CD4-positive, CD25-positive, alpha-beta regulatory T cell (primary cell): Measurements from ENCODE around the gene SLC13A1. TPM values are rescaled to one million over a fixed set of nuclear protein-coding genes. Genes with fewer than 3 reads are reported as not detected.

Experiments
- ATAC-seq, 2 donors: fragments of 150-1000 bp; cut with Tn5 transposase; one replicate each; pipeline ENCODE4 v1.10.0; 2021; ENCODE audit warnings: low read depth in 2 of 2, moderate number of reproducible peaks in 2 of 2, moderate library complexity in 1 of 2
- DNase-seq, 3 donors: peaks; one replicate each; pipeline versions ENCODE4 v3.0.0 to v3.0.0-alpha.2; 2012 to 2022; ENCODE audit warnings: mixed read lengths in 1 of 3
- H3K27ac ChIP-seq: one replicate; pipeline ENCODE4 v1.7.0; 2013; ENCODE audit warnings: mild to moderate bottlenecking, low read length; ENCODE audit not compliant: insufficient read depth, poor library complexity, severe bottlenecking
- H3K27me3 ChIP-seq: one replicate; pipeline ENCODE4 v1.7.0; 2013; ENCODE audit warnings: low read length; ENCODE audit not compliant: control insufficient read depth, insufficient read depth
- H3K36me3 ChIP-seq: one replicate; pipeline ENCODE4 v1.7.0; 2013; ENCODE audit warnings: mild to moderate bottlenecking, low read length, moderate library complexity; ENCODE audit not compliant: control insufficient read depth, insufficient read depth
- H3K4me1 ChIP-seq: 2 replicates; pipeline ENCODE4 v1.7.0; 2013; ENCODE audit warnings: mild to moderate bottlenecking, low read length; ENCODE audit not compliant: insufficient read depth, control insufficient read depth, poor library complexity, severe bottlenecking
- H3K4me3 ChIP-seq: one replicate; pipeline ENCODE4 v1.7.0; 2013; ENCODE audit warnings: low read depth, mild to moderate bottlenecking, low read length, moderate library complexity
- H3K9me3 ChIP-seq, 2 experiments: 1 replicate in 1 of 2; 2 replicates in 1 of 2; pipeline ENCODE4 v1.7.0; 2013; ENCODE audit warnings: low read length in 2 of 2, mild to moderate bottlenecking in 1 of 2, moderate library complexity in 1 of 2; ENCODE audit not compliant: control insufficient read depth in 2 of 2
- H3K27ac Mint-ChIP-seq, 3 donors: one replicate each; pipeline ENCODE4 v1.8.0; 2020 to 2022; ENCODE audit warnings: mild to moderate bottlenecking in 3 of 3, mixed read lengths in 3 of 3, moderate library complexity in 2 of 3
- H3K27me3 Mint-ChIP-seq: one replicate; pipeline ENCODE4 v1.8.0; 2022; ENCODE audit warnings: mild to moderate bottlenecking, mixed read lengths
- H3K36me3 Mint-ChIP-seq: one replicate; pipeline ENCODE4 v1.8.0; 2020; ENCODE audit warnings: mixed read lengths
- H3K4me1 Mint-ChIP-seq, 4 donors: one replicate each; pipeline ENCODE4 v1.8.0; 2020 to 2022; ENCODE audit warnings: mixed read lengths in 4 of 4, mild to moderate bottlenecking in 1 of 4
- H3K4me3 Mint-ChIP-seq, 4 donors: one replicate each; pipeline ENCODE4 v1.8.0; 2020 to 2022; ENCODE audit warnings: mild to moderate bottlenecking in 4 of 4, mixed read lengths in 4 of 4, moderate library complexity in 3 of 4
- H3K9me3 Mint-ChIP-seq, 7 donors: one replicate each; pipeline ENCODE4 v1.8.0; 2020 to 2022; ENCODE audit warnings: mixed read lengths in 7 of 7, mild to moderate bottlenecking in 3 of 7, moderate library complexity in 2 of 7
- polyA plus RNA-seq, 4 donors: library from polyadenylated mRNA; unstranded; fragments of 300-500 nt; fragmentation: Illumina TruSeq; gene quantifications; one replicate each; pipeline ENCODE4 v1.2.3, GENCODE V29; 2021
- total RNA-seq: library from RNA; stranded (reverse); gene quantifications from one replicate; pipeline ENCODE4 v1.2.3, GENCODE V29; 2022

The SLC13A1 gene
- total and polyA plus RNA-seq, 5 donors from 2014 or later: not detected

DNA sequence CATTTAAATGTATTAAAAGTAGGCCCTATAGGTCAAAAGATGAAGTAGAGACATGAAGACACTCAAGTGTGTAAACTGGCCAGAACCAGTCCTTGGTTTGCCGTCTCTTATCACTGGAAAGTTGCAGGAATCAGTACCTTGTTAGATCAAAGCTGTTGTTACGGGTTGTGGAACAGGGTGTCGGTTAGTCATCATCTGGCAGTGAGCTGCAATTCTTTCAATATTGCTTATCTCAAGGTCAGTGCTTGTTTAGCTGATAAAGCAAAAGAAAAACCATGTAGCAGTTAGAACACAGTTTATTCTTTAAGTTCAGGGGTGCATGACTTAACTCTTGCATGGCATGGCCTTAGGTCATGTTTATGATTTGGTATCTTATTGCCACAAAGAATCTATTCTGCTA, 10.0 kb upstream of the SLC13A1 start:
- H3K27ac ChIP-seq: no peak overlapping the region
- Mint-ChIP-seq H3K27ac (no peak overlapping the region), H3K36me3 (no peaks in the 10 kb centered on the region), H3K4me3 (no peak overlapping the region), H3K27me3 (no peaks in the 10 kb centered on the region), H3K4me1 (no peaks in the 10 kb centered on the region), H3K9me3 (peaks cover 2 to 9% (median 6%) of the 10 kb centered on the region in 7 donors)
- no peak for DNase-seq
- no peaks in the 10 kb centered on the region for H3K27me3 ChIP-seq
- no peaks in the 10 kb centered on the region for H3K9me3 ChIP-seq
- H3K36me3 ChIP-seq: no peaks in the 10 kb centered on the region
- no peak overlapping the region for H3K4me3 ChIP-seq
- no peak for ATAC-seq
- no peaks in the 10 kb centered on the region for H3K4me1 ChIP-seq

DNA sequence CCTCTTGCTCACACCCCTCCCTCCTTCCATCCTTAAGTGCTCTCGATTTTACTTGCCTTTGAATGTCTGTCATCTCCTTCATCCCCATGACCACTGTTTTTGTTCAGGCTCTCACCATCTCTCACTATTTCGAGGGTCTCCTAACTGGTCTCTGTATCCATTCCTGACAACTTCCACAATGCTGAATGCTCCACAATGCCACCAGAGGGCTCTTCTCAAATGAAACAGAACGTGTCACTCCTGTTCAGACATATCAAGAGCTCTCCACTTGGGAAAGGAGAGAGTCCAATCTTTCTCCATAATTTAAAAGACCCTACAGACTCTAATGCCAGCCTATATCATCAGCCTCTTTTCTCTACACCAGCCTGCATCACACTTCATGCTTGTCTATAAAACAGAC, 9.0 kb upstream of the SLC13A1 start:
- H3K4me1 ChIP-seq: no peaks in the 10 kb centered on the region
- no peaks in the 10 kb centered on the region for H3K27me3 ChIP-seq
- H3K9me3 ChIP-seq: no peaks in the 10 kb centered on the region
- DNase-seq (no peak), ATAC-seq (no peak)
- H3K4me3 Mint-ChIP-seq: no peak overlapping the region
- H3K36me3 ChIP-seq: no peaks in the 10 kb centered on the region
- no peaks in the 10 kb centered on the region for H3K36me3 Mint-ChIP-seq
- H3K9me3 Mint-ChIP-seq: peaks cover 0 to 8% (median 4%) of the 10 kb centered on the region in 7 donors
- no peak overlapping the region for H3K4me3 ChIP-seq
- H3K4me1 Mint-ChIP-seq: no peaks in the 10 kb centered on the region
- no peaks in the 10 kb centered on the region for H3K27me3 Mint-ChIP-seq
- no peak overlapping the region for H3K27ac ChIP-seq
- H3K27ac Mint-ChIP-seq: no peak overlapping the region

DNA sequence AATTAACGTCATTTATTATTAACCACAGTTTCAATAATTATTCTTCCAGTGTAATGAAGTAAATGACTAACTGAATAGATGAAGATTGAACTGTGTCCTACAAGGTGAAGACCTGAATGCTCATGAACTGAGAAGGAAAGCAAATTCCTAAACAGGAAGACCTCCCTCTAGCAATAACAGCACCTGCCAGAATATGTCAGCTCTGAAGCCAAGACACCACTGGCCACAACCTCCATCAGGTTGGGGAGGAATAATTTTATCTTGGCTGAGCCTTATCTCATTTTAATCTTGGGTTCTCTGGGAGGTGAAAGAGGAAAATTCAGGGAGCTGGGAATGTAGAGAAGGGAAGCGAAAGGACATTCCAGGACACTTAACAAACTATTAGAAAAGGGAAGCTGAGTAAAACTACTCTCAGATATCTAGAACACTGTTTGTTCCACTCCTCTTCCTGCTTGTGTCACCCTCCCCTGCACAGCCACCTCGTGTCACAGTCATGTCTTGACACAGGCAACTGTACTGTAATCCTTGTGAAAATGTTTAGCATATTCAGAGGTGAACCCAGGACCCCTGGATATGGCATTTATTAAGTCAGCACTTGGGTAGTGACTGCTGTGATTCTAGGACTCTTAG, 4.6 kb upstream of the SLC13A1 start:
- Histone ChIP-seq H3K4me1 (no peaks in the 10 kb centered on the region), H3K9me3 (no peaks in the 10 kb centered on the region), H3K27me3 (no peaks in the 10 kb centered on the region), H3K36me3 (no peaks in the 10 kb centered on the region), H3K4me3 (no peak overlapping the region), H3K27ac (no peak overlapping the region)
- Mint-ChIP-seq H3K36me3 (no peaks in the 10 kb centered on the region), H3K4me3 (no peak overlapping the region), H3K27me3 (no peaks in the 10 kb centered on the region), H3K27ac (no peak overlapping the region), H3K9me3 (peaks cover 0 to 11% (median 4%) of the 10 kb centered on the region in 7 donors), H3K4me1 (no peaks in the 10 kb centered on the region)
- ATAC-seq (no peak), DNase-seq (no peak)

DNA sequence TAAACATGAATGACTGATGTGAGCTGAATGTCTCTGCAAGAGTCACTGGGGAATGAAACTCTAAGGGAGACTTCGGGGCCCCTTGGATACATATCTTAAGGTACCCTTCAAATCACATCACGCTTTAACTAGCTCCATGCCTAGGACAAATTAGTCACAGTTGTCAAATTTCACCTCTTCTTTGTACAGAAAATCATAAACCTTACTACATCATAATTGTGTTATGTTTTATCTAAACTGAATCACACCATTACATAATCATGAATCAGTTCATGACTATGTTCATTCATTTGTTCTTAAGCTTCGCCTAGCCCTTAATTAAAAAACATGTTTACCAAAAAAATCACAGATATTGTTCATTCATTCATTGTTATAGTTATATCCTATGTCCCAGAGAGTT, 2.1 kb upstream of the SLC13A1 start:
- no peak overlapping the region for H3K4me3 Mint-ChIP-seq
- H3K9me3 Mint-ChIP-seq: peaks cover 0 to 11% (median 2%) of the 10 kb centered on the region in 7 donors
- no peaks in the 10 kb centered on the region for H3K27me3 Mint-ChIP-seq
- no peak overlapping the region for H3K27ac Mint-ChIP-seq
- no peak overlapping the region for H3K4me3 ChIP-seq
- no peak for DNase-seq
- H3K27ac ChIP-seq: no peak overlapping the region
- no peaks in the 10 kb centered on the region for H3K4me1 ChIP-seq
- no peaks in the 10 kb centered on the region for H3K4me1 Mint-ChIP-seq
- H3K36me3 ChIP-seq: no peaks in the 10 kb centered on the region
- no peaks in the 10 kb centered on the region for H3K27me3 ChIP-seq
- no peak for ATAC-seq
- H3K36me3 Mint-ChIP-seq: no peaks in the 10 kb centered on the region
- H3K9me3 ChIP-seq: no peaks in the 10 kb centered on the region

DNA sequence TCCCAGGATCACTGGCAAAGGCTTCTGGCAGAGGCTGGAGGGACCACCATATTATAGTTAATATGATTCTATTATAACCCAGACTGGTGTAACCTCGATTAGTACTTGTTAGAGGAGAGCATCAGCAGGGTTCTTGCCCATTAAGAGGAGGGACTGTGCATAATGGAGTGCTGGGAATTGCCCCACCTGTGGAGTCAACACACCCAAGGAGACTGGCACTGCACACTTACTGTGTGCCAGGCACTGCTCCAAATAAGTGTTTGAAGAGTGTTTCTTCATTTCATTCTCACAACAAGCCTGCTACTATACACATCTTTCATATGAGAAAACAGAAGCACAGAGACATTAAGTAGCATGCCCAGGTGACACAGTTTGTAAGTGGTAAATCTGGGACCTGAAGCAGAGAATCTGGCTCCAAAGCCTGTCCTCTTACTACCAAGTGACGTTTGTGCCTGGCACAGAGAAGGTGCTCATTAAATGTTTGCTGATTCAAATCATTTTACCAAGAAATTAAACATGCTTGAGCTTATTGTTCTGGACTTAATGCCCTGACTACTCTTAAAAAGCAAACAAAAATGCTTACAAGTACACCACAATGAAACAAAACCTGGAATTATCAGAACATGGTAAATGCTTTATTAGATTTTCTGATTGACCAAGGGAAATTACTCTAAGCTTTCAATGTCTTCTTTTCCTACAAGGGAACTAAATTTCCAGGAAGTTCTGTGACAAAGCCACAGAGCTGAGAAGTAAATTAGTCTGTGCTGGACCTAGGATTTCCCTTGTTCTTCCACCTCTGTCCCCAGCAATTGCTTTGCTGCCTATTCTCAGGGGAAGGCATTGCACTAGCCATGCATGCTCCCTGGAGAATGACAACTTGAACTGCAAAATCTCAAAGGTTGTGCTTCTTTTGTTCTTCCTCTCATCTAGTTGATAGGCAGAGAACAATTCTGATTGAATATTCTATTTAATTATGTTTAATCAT, 809 bp downstream of the SLC13A1 start:
- Mint-ChIP-seq H3K4me1 (no peaks in the 10 kb centered on the region), H3K27ac (no peak overlapping the region), H3K36me3 (no peaks in the 10 kb centered on the region), H3K9me3 (peaks cover 0 to 5% (median 0%) of the 10 kb centered on the region in 7 donors), H3K4me3 (no peak overlapping the region), H3K27me3 (no peaks in the 10 kb centered on the region)
- no peak overlapping the region for H3K27ac ChIP-seq
- no peaks in the 10 kb centered on the region for H3K27me3 ChIP-seq
- H3K9me3 ChIP-seq: no peaks in the 10 kb centered on the region
- no peak overlapping the region for H3K4me3 ChIP-seq
- H3K36me3 ChIP-seq: no peaks in the 10 kb centered on the region
- no peak for DNase-seq
- no peak for ATAC-seq
- no peaks in the 10 kb centered on the region for H3K4me1 ChIP-seq

DNA sequence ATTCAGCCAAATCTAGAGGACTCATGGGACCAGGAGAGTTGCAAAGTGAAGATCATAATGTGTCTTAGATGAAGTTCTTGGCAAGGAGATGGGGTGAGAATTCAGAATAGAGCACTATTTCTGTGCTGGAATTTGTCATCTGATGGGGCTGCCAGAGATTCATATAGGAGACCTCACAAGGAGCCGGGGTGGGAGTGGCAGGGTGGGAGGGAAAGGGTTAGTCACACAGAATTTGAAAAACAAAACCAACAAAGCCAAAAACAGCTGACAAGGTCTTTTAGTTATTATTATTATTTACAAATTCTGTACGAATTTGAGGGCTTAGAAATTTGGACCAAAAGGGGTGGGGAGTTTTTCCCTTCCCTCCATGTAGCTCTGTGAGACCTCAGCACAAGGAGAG, 1.7 kb downstream of the SLC13A1 start:
- Mint-ChIP-seq H3K4me3 (no peak overlapping the region), H3K27ac (no peak overlapping the region), H3K36me3 (no peaks in the 10 kb centered on the region), H3K9me3 (peaks cover 0 to 9% (median 0%) of the 10 kb centered on the region in 7 donors), H3K27me3 (no peaks in the 10 kb centered on the region), H3K4me1 (no peaks in the 10 kb centered on the region)
- ATAC-seq (no peak), DNase-seq (no peak)
- Histone ChIP-seq H3K9me3 (no peaks in the 10 kb centered on the region), H3K4me3 (no peak overlapping the region), H3K4me1 (no peaks in the 10 kb centered on the region), H3K36me3 (no peaks in the 10 kb centered on the region), H3K27ac (no peak overlapping the region), H3K27me3 (no peaks in the 10 kb centered on the region)

DNA sequence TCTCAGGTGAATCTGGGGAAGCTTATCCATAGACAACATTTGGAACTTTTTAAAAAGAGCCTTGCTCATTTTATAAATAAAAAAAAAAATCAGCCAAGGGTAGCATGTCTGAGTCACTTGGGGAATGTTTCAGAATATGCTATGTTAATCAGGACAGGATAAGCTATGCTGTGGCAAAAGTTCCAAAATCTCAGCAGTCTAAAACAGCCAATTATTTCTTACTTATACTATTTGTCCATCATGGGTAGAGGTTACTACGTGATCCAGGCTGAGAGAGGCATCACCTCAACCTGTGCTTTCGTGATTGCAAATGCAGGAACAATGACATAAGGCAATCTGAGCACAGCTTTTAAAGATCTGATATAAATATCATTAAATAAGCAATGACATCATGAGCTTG, 6.5 kb downstream of the SLC13A1 start:
- Histone ChIP-seq H3K27ac (no peak overlapping the region), H3K36me3 (no peaks in the 10 kb centered on the region), H3K4me1 (no peaks in the 10 kb centered on the region), H3K27me3 (no peaks in the 10 kb centered on the region), H3K9me3 (no peaks in the 10 kb centered on the region), H3K4me3 (no peak overlapping the region)
- DNase-seq: no peak
- no peaks in the 10 kb centered on the region for H3K4me1 Mint-ChIP-seq
- ATAC-seq: no peak
- H3K4me3 Mint-ChIP-seq: no peak overlapping the region
- peaks cover 0 to 6% (median 3%) of the 10 kb centered on the region in 7 donors for H3K9me3 Mint-ChIP-seq
- H3K27ac Mint-ChIP-seq: no peak overlapping the region
- no peaks in the 10 kb centered on the region for H3K36me3 Mint-ChIP-seq
- H3K27me3 Mint-ChIP-seq: no peaks in the 10 kb centered on the region
